GM19438 (cell line): ENCODE results near the gene HOXA1.

Experiments
- ATAC-seq: cut with Tn5 transposase; IDR thresholded peaks from one replicate; pipeline ENCODE4 v1.9.1; 2021; ENCODE audit warnings: low read depth; ENCODE audit not compliant: unreplicated experiment

The HOXA1 gene

GRCh38 chr7:27132214-27132613, 36.4 kb upstream of the HOXA1 start:
- no peak for ATAC-seq

- ATAC-seq, result no peak
Observed at GRCh38 chr7:27131390-27131819, 35.6 kb upstream of the HOXA1 start.

- ATAC-seq, result no peak
Observed at GRCh38 chr7:27130540-27131389, 35.0 kb upstream of the HOXA1 start, which contains the start of gene HOXA4. Gene HOXA4, minus strand, starts transcription at chr7:27130757. Its CDS starts 24 bp downstream, at chr7:27130733.

- no peak for ATAC-seq
Observed at GRCh38 chr7:27129729-27130539, 34.1 kb upstream of the HOXA1 start.

GRCh38 chr7:27128776-27129728, 33.3 kb upstream of the HOXA1 start:
- ATAC-seq, result no peak

GRCh38 chr7:27128034-27128433, 32.2 kb upstream of the HOXA1 start:
- ATAC-seq, result no peak

- ATAC-seq, result no peak
Observed at GRCh38 chr7:27126596-27127327, 31.0 kb upstream of the HOXA1 start.

GRCh38 chr7:27125986-27126394, 30.2 kb upstream of the HOXA1 start:
- no peak for ATAC-seq

- ATAC-seq, result no peak
Observed at GRCh38 chr7:27124902-27125689, 29.3 kb upstream of the HOXA1 start.

GRCh38 chr7:27124096-27124901, 28.5 kb upstream of the HOXA1 start:
- ATAC-seq, result no peak

GRCh38 chr7:27123477-27124053, 27.8 kb upstream of the HOXA1 start:
- ATAC-seq, result no peak

GRCh38 chr7:27123007-27123476, 27.2 kb upstream of the HOXA1 start:
- no peak for ATAC-seq

GRCh38 chr7:27122077-27122910, 26.5 kb upstream of the HOXA1 start:
- ATAC-seq, result no peak

GRCh38 chr7:27121684-27122076, 25.9 kb upstream of the HOXA1 start:
- no peak for ATAC-seq

- no peak for ATAC-seq
Observed at GRCh38 chr7:27119412-27119911, 23.7 kb upstream of the HOXA1 start.

- no peak for ATAC-seq
Observed at GRCh38 chr7:27118580-27118979, 22.8 kb upstream of the HOXA1 start.
